Measurements from ENCODE around the gene CCDC138.

CCDC138 gene

GRCh38 chr2:108834620-108835019 is 48.0 kb downstream of the CCDC138 start:
- TF ChIP-seq TOX (CRISPR knock-in tag; IDR thresholded peaks at IDR 0.05; ENCODE audit: borderline replicate concordance) (no peak), ZFP30 (CRISPR knock-in tag; IDR thresholded peaks at IDR 0.05) (no peak), ARNTL (CRISPR knock-in tag; IDR thresholded peaks at IDR 0.05; ENCODE audit: borderline replicate concordance, low read depth) (no peak), CSDC2 (CRISPR knock-in tag; IDR thresholded peaks at IDR 0.05) (no peak), POU6F1 (CRISPR knock-in tag; IDR thresholded peaks at IDR 0.05; ENCODE audit: borderline replicate concordance, low read depth) (no peak), SNAI2 (CRISPR knock-in tag; IDR thresholded peaks at IDR 0.05) (no peak), ESRRG (CRISPR knock-in tag; IDR thresholded peaks at IDR 0.05) (no peak), CSRNP3 (CRISPR knock-in tag; IDR thresholded peaks at IDR 0.05) (no peak), TCF4 (CRISPR knock-in tag; IDR thresholded peaks at IDR 0.05; ENCODE audit: borderline replicate concordance) (no peak)
- no peak for ATAC-seq

GRCh38 chr2:108835040-108835439 is 48.5 kb downstream of the CCDC138 start:
- no peak for TF ChIP-seq ISL1 (CRISPR knock-in tag; IDR thresholded peaks at IDR 0.05)
- no peak for TF ChIP-seq ESRRG (CRISPR knock-in tag; IDR thresholded peaks at IDR 0.05)
- no peak for TF ChIP-seq ZNF8 (CRISPR knock-in tag; IDR thresholded peaks at IDR 0.05)
- ATAC-seq = no peak

GRCh38 chr2:108837198-108837597 is 50.6 kb downstream of the CCDC138 start:
- TF ChIP-seq BACH2 (CRISPR knock-in tag; IDR thresholded peaks at IDR 0.05; ENCODE audit: borderline replicate concordance) (no peak), ESRRG (CRISPR knock-in tag; IDR thresholded peaks at IDR 0.05) (no peak), RARB (CRISPR knock-in tag; IDR thresholded peaks at IDR 0.05) (no peak), ZNF565 (CRISPR knock-in tag; conservative IDR thresholded peaks at IDR 0.05; ENCODE audit: low read depth) (no peak), CSRNP3 (CRISPR knock-in tag; IDR thresholded peaks at IDR 0.05) (no peak), SNAI2 (CRISPR knock-in tag; IDR thresholded peaks at IDR 0.05) (no peak), TOX (CRISPR knock-in tag; IDR thresholded peaks at IDR 0.05; ENCODE audit: borderline replicate concordance) (no peak), PPARA (CRISPR knock-in tag; IDR thresholded peaks at IDR 0.05; ENCODE audit: borderline replicate concordance) (no peak), ZC3H10 (CRISPR knock-in tag; IDR thresholded peaks at IDR 0.05) (no peak), OSR1 (CRISPR knock-in tag; IDR thresholded peaks at IDR 0.05) (no peak)
- ATAC-seq = no peak

- TF ChIP-seq GLIS3 (CRISPR knock-in tag; IDR thresholded peaks at IDR 0.05) = no peak
- TF ChIP-seq BACH2 (CRISPR knock-in tag; IDR thresholded peaks at IDR 0.05; ENCODE audit: borderline replicate concordance) = no peak
- no peak for TF ChIP-seq SNAI2 (CRISPR knock-in tag; IDR thresholded peaks at IDR 0.05)
- no peak for TF ChIP-seq OSR1 (CRISPR knock-in tag; IDR thresholded peaks at IDR 0.05)
- TF ChIP-seq CSDC2 (CRISPR knock-in tag; IDR thresholded peaks at IDR 0.05) = no peak
- TF ChIP-seq ZFP3 (CRISPR knock-in tag; IDR thresholded peaks at IDR 0.05) = no peak
- no peak for TF ChIP-seq ISL1 (CRISPR knock-in tag; IDR thresholded peaks at IDR 0.05)
- TF ChIP-seq ZFP30 (CRISPR knock-in tag; IDR thresholded peaks at IDR 0.05) = no peak
- no peak for TF ChIP-seq CREB5 (CRISPR knock-in tag; IDR thresholded peaks at IDR 0.05; ENCODE audit: low read depth)
- TF ChIP-seq ZNF8 (CRISPR knock-in tag; IDR thresholded peaks at IDR 0.05) = no peak
- TF ChIP-seq TOX (CRISPR knock-in tag; IDR thresholded peaks at IDR 0.05; ENCODE audit: borderline replicate concordance) = no peak
- TF ChIP-seq TSHZ2 (CRISPR knock-in tag; IDR thresholded peaks at IDR 0.05) = no peak
- TF ChIP-seq POU6F1 (CRISPR knock-in tag; IDR thresholded peaks at IDR 0.05; ENCODE audit: borderline replicate concordance, low read depth) = no peak
- ATAC-seq = no peak
Measured at GRCh38 chr2:108841506-108841905, 54.9 kb downstream of the CCDC138 start.

Data from SK-N-SH treated with all-trans-retinoic acid at 6 μM for 48 hours (cell line).